Coronary artery (tissue), 2 donors: ENCODE measurements around the gene GFI1.

ENCODE experiments used
- DNase-seq: peaks from one replicate; pipeline ENCODE4 v3.0.0-alpha.2; 2017; ENCODE audit warnings: low spot score
- H3K27ac ChIP-seq, 2 donors: fragments of 200-600 bp; sonication (generic); one replicate each; pipeline ENCODE4 v1.5.1; 2016 to 2019
- H3K4me3 ChIP-seq: fragments of 200-600 bp; sonication (generic); 2 replicates; pipeline ENCODE4 v1.5.1; 2016; ENCODE audit warnings: mild to moderate bottlenecking, moderate library complexity
- TF ChIP-seq, protein P1 (sequence below): fragments of 200-600 bp; sonication (generic); IDR thresholded peaks from one replicate; pipeline ENCODE4 v1.5.1; 2019; ENCODE audit warnings: antibody characterized with exemption

Gene GFI1

GRCh38 chr1:92446546-92446945 is 40.2 kb downstream of the GFI1 start:
- TF ChIP-seq, protein P1, sequence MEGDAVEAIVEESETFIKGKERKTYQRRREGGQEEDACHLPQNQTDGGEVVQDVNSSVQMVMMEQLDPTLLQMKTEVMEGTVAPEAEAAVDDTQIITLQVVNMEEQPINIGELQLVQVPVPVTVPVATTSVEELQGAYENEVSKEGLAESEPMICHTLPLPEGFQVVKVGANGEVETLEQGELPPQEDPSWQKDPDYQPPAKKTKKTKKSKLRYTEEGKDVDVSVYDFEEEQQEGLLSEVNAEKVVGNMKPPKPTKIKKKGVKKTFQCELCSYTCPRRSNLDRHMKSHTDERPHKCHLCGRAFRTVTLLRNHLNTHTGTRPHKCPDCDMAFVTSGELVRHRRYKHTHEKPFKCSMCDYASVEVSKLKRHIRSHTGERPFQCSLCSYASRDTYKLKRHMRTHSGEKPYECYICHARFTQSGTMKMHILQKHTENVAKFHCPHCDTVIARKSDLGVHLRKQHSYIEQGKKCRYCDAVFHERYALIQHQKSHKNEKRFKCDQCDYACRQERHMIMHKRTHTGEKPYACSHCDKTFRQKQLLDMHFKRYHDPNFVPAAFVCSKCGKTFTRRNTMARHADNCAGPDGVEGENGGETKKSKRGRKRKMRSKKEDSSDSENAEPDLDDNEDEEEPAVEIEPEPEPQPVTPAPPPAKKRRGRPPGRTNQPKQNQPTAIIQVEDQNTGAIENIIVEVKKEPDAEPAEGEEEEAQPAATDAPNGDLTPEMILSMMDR: no peak
- no peak overlapping the region for H3K27ac ChIP-seq
- no peak for DNase-seq
- H3K4me3 ChIP-seq: no peak overlapping the region

DNA sequence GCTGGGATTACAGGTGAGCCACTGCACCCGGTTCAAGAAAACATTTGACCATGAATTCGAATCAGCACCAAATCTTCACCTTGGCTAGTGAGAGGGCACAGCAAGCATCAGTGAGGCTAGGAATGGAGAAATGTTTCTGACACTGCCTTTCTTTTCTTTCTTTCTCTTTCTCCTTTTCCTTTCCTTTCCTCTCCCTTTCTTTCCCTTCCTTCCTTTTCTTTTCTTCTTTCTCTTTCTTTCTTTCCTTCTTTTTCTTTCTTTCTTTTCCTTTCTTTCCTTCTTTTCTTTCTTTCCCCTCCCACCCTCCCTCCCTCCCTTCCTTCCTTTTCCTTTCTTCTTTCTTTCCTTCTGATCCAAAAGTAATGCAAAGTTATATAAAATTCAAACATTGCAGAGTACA is 40.9 kb downstream of the GFI1 start:
- Histone ChIP-seq H3K4me3 (no peak overlapping the region), H3K27ac (no peak overlapping the region)
- DNase-seq: no peak
- TF ChIP-seq, protein P1: no peak

- DNase-seq: no peak
- Histone ChIP-seq H3K4me3 (no peak overlapping the region), H3K27ac (no peak overlapping the region)
- TF ChIP-seq, protein P1: no peak
These were observed 42.4 kb downstream of the GFI1 start for GRCh38 chr1:92444351-92444750.

- H3K4me3 ChIP-seq: no peak overlapping the region
- no peak for DNase-seq
- TF ChIP-seq, protein P1: no peak
- no peak overlapping the region for H3K27ac ChIP-seq
These were observed 42.8 kb downstream of the GFI1 start for GRCh38 chr1:92443893-92444292.

GRCh38 chr1:92442351-92442750 is 44.4 kb downstream of the GFI1 start:
- TF ChIP-seq, protein P1: no peak
- no peak for DNase-seq
- H3K4me3 ChIP-seq: no peak overlapping the region
- H3K27ac ChIP-seq: no peak overlapping the region

GRCh38 chr1:92441697-92442342 is 44.9 kb downstream of the GFI1 start:
- TF ChIP-seq, protein P1: no peak
- H3K27ac ChIP-seq: no peak overlapping the region
- DNase-seq: no peak
- no peak overlapping the region for H3K4me3 ChIP-seq

DNA sequence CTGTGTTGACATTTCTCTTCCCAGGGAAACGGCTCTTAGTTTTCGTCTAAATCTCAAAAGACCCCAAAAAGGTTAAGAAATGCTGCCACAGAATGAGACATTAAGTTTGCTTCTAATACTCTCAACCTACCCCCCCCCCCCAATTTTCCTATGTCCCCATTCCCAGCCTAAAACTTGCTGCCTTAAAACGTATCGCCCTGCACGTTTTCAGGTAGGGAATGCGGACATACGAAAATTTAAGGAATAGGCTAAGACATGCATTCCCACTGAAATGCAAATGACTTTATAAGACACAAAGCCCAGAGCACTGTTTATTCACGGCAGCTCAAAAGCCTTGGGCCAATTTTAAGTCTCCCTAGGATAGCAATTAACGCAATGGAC is 45.4 kb downstream of the GFI1 start:
- DNase-seq: no peak
- Histone ChIP-seq H3K27ac (no peak overlapping the region), H3K4me3 (no peak overlapping the region)
- TF ChIP-seq, protein P1: no peak
